Fibroblast of the aortic adventitia (primary cell): Measurements from ENCODE around the gene C16orf92. TPM values are rescaled to one million over a fixed set of nuclear protein-coding genes. Genes with fewer than 3 reads are reported as not detected.

Experiments used
- DNase-seq: peaks from one replicate; pipeline ENCODE4 v3.0.0-alpha.2; 2010; ENCODE audit warnings: low read depth
- H3K4me3 ChIP-seq: 2 replicates; pipeline ENCODE4 v1.5.1; 2011; ENCODE audit warnings: low read depth, mild to moderate bottlenecking, control low read depth, low read length, moderate library complexity
- total RNA-seq: library from RNA; depleted of rRNA; stranded (reverse); fragments of >200 nt; gene quantifications from 2 replicates; pipeline ENCODE4 v1.2.3, GENCODE V29; 2012; ENCODE audit warnings: low replicate concordance
- TF ChIP-seq, protein P1 (sequence below): IDR thresholded peaks from 2 replicates; pipeline ENCODE4 v1.5.1; 2011; ENCODE audit warnings: mild to moderate bottlenecking, low read length, control low read depth, inconsistent platforms; ENCODE audit not compliant: insufficient read depth

Gene C16orf92
- total RNA-seq, 1 donor: not detected

DNA sequence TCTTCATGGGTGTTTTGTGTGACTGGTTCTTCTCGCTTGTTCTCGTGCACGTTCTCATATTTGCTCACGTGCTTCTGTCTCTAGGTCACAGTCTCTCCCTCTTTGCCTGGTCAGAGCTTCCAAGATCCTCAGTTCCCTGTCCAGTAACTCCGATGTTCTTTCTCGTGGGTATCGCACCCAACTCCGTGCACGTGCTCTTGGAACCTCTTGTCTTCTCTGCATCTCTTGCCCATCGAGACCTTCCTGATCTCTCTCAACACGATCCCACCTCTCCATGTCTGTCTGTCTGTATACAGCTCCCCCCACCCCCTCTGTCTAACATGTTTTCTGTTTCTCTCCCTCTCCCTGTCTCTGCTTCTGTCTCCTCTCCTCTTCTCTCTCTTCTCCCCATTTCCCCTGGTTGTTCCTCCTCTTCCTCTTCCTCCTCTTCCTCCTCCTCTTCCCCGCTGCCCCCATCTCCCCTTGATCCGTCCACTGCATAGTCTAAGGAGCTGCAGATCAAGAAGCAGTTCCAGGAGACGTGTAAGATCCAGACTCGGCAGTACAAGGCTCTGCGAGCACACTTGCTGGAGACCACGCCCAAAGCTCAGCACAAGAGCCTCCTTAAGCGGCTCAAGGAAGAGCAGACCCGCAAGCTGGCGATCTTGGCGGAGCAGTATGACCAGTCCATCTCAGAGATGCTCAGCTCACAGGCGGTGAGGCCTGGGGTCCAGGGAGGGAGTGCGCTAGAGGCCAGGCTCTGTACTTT, 33.7 kb upstream of the C16orf92 start:
- no peak for DNase-seq
- TF ChIP-seq, protein P1, sequence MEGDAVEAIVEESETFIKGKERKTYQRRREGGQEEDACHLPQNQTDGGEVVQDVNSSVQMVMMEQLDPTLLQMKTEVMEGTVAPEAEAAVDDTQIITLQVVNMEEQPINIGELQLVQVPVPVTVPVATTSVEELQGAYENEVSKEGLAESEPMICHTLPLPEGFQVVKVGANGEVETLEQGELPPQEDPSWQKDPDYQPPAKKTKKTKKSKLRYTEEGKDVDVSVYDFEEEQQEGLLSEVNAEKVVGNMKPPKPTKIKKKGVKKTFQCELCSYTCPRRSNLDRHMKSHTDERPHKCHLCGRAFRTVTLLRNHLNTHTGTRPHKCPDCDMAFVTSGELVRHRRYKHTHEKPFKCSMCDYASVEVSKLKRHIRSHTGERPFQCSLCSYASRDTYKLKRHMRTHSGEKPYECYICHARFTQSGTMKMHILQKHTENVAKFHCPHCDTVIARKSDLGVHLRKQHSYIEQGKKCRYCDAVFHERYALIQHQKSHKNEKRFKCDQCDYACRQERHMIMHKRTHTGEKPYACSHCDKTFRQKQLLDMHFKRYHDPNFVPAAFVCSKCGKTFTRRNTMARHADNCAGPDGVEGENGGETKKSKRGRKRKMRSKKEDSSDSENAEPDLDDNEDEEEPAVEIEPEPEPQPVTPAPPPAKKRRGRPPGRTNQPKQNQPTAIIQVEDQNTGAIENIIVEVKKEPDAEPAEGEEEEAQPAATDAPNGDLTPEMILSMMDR: no peak
- no peak overlapping the region for H3K4me3 ChIP-seq

DNA sequence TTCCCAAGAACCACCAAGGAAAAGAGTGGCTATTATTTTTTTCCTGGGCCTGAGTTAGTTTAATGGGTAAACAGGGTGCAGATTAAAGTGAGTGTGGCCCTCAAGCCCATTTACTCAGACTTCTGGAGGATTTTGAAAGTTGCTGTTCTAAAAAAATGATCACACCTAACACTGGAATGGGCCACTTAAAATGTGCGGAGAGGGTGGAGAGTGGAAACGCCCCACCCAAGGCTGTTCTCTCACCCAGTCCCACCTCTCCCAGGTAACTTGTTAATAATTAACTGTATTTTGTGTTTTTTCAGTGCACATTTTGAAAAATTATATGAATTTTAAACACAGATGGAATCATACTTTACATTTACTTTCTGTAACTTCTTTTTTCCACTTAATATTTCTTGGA, 33.0 kb upstream of the C16orf92 start:
- DNase-seq: no peak
- no peak overlapping the region for H3K4me3 ChIP-seq
- TF ChIP-seq, protein P1: no peak

DNA sequence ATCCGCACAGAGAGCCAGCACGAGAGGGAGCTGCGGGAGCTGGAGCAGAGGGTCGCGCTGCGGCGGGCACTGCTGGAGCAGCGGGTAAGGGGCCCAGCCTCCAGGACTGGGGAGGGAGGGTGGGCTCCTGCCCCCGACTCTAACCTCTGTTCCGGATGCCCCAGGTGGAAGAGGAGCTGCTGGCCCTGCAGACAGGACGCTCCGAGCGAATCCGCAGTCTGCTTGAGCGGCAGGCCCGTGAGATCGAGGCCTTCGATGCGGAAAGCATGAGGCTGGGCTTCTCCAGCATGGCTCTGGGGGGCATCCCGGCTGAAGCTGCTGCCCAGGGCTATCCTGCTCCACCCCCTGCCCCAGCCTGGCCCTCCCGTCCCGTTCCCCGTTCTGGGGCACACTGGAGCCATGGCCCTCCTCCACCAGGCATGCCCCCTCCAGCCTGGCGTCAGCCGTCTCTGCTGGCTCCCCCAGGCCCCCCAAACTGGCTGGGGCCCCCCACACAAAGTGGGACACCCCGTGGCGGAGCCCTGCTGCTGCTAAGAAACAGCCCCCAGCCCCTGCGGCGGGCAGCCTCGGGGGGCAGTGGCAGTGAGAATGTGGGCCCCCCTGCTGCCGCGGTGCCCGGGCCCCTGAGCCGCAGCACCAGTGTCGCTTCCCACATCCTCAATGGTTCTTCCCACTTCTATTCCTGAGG, 32.0 kb upstream of the C16orf92 start:
- no peak overlapping the region for H3K4me3 ChIP-seq
- DNase-seq: no peak
- TF ChIP-seq, protein P1: no peak

DNA sequence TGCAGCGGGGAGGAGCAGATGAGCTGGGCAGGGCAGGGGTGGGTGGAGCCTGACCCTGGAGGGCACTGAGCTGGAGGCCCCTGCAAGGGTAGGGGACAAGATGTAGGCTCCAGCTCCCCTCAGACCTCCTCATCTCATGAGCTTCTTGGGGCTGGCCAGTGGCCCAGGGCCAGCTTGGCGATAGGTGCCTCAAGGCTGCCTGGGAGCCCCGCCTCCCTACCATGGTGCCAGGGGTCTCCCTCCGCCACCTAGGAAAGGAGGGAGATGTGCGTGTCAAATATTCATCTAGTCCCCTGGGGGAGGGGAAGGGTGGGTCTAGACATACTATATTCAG, 31.5 kb upstream of the C16orf92 start:
- TF ChIP-seq, protein P1: no peak
- no peak overlapping the region for H3K4me3 ChIP-seq
- no peak for DNase-seq

DNA sequence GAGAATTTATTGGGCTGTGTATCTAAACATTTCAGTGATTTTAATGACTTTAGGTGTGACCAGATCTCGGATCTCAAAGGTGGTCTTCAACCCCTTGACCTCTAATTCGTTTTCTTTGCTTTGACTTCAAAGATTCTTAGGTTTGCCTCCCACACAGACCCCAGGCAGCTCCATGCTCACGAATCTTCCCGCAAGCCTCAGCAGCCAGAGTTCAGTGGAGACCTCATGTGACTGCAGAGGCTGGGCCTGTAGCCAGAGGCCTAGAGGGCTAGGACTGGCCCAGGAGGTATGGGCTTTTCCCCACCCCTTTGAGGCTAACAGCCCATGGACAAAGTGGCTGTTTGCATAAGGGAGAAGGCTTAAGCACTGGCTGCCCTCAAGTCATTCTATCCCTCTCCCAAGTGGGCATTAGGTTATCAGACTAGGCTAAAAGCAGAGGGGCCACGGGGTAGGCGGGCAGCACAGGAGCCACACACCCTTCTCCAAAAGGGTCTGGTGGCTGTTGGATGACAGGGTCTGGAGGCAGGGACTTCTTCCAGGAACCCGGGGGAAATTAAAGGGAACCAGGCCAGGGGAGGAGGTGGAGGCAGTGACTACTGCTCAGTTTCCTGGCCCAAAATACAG, 30.5 kb upstream of the C16orf92 start:
- peak; percentile 58 for DNase-seq
- TF ChIP-seq, protein P1: no peak
- no peak overlapping the region for H3K4me3 ChIP-seq

DNA sequence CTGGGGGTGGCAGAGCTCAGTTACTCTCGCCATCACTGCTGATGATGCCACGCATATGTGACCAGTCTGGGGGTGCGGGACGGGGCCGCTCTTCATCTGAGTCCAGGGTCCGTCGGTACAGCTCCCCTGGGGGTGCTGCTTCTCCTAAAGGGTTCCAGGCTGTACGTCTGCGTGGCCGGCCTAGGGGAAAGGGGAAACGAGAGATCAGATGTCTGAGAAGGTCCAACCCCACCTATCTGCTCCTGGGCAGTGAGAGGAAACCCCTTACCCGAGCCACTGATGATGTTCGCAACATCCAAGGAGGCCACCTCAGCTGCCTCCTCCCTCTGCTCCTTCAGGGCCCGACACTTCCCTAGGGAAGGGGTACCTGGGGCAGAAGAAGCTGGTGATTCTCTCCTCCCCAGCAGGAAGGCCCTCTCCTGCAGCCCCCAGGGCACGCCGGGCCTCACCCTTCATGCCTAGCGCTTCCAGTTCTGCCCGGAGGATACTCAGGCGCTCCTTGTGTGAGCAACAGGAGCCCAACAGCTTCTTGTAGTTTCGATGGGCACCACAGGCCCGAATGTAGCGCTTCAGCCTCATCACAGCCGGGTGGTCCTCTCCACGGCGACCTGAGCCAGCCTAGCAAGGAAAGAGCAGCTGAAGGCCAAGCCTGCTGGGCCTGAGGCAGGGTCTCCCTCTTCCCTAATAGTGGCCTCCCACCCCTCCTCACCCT, 29.7 kb upstream of the C16orf92 start:
- no peak for DNase-seq
- TF ChIP-seq, protein P1: no peak
- no peak overlapping the region for H3K4me3 ChIP-seq
